ENCODE data around the gene SNAI3.

GRCh38 chr16:88733630-88734360 is 47.5 kb upstream of the SNAI3 start:
- TF ChIP-seq CTCF (IDR thresholded peaks at IDR 0.05) (no peak), POLR2A (IDR thresholded peaks at IDR 0.05) (no peak)

Data from uterus (tissue), 2 donors.